ENCODE results near the gene IL18RAP.

IL18RAP gene

DNA sequence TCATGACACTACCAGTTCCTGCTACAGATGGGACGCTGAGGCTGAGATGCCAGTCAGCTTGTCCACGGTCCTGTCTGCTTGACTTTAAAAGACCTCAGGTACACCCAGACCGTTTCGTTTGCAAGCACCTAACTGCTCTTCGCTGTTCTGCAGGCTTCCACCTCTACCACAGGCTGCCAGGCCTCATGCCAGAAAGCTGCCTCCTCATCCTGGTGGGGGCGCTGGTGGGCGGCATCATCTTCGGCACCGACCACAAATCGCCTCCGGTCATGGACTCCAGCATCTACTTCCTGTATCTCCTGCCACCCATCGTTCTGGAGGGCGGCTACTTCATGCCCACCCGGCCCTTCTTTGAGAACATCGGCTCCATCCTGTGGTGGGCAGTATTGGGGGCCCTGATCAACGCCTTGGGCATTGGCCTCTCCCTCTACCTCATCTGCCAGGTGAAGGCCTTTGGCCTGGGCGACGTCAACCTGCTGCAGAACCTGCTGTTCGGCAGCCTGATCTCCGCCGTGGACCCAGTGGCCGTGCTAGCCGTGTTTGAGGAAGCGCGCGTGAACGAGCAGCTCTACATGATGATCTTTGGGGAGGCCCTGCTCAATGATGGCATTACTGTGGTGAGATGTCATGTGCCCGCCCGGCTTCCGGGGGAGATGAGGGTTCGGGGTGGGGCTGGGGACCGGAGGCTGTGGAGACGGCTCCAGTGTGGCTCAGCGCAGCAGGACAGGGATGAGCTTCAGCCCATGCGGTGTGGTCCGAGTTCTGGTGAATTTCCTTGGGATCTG, 55.9 kb downstream of the IL18RAP start:
- no peak for DNase-seq (ENCODE audit: low read depth)
- TF ChIP-seq CTCF (conservative IDR thresholded peaks at IDR 0.05; ENCODE audit: control insufficient read depth, insufficient read depth, low read depth, low read length) = no peak
- H3K4me3 ChIP-seq (ENCODE audit: control insufficient read depth, low read depth, low read length) = no peak overlapping the region

DNA sequence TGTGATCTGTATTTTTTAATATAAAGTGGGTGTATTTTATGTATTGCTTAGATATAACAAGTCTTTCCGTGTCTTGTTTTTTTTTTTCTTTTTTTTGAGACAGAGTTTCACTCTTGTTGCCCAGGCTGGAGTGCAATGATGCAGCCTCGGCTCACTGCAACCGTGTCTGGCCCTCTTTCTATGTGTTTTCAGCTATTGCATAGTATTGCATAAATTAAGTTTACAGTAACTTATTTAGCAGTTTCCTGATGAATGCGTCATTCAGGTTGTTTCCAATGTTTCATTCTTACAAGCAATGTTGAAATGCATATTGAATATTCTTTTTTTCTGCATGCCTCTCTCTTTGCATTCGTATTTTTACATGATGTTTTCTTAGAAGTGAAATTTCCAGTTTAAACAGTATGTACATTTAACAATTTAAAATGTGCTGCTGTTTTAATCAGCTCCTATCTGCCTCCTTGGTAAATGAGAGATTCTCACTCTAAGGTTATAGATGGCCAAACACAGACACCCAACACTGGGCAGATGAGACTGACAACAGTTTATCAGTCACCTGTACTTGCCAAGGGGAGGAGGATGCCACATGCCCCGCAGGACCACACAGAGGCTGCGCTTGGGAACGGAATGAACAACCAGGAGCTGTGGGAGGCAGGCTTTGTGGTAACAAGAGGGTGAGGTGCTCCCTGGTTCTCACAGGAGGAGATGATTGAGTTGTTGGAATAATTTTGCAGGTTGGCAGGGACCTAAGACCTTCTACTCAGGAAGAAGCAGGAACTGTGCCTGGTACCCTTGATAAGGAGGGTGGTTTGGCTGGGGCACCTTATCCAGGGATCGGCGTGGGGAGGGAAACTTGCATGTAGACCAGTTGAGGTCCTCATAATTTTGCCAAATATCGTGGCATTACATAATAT, 57.6 kb downstream of the IL18RAP start:
- TF ChIP-seq CTCF (conservative IDR thresholded peaks at IDR 0.05; ENCODE audit: control insufficient read depth, insufficient read depth, low read depth, low read length) = no peak
- no peak overlapping the region for H3K4me3 ChIP-seq (ENCODE audit: control insufficient read depth, low read depth, low read length)
- no peak for DNase-seq (ENCODE audit: low read depth)

DNA sequence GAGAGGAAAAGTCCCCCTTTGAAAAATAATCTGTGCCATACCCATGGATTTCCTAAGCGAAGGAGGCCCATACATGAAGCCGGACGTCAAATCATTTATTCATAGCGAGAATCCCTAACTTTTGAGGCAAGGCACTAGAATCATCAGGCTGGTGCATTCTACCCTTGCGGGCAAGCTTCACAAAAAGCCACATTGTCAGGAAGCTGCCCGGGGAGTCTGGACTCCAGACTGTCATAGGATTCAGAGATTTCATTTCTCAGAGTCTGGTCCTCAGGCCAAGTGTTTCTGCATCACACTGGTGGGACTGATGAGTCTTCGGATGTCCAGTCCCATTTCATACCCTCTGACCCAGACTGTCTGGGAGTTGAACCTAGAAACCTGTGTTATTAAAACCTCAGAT, 59.0 kb downstream of the IL18RAP start:
- no peak for DNase-seq (ENCODE audit: low read depth)
- TF ChIP-seq CTCF (conservative IDR thresholded peaks at IDR 0.05; ENCODE audit: control insufficient read depth, insufficient read depth, low read depth, low read length) = no peak
- no peak overlapping the region for H3K4me3 ChIP-seq (ENCODE audit: control insufficient read depth, low read depth, low read length)

GRCh38 chr2:102483086-102483485, 60.1 kb downstream of the IL18RAP start:
- no peak for DNase-seq (ENCODE audit: low read depth)
- H3K4me3 ChIP-seq (ENCODE audit: control insufficient read depth, low read depth, low read length) = no peak overlapping the region
- no peak for TF ChIP-seq CTCF (conservative IDR thresholded peaks at IDR 0.05; ENCODE audit: control insufficient read depth, insufficient read depth, low read depth, low read length)

DNA sequence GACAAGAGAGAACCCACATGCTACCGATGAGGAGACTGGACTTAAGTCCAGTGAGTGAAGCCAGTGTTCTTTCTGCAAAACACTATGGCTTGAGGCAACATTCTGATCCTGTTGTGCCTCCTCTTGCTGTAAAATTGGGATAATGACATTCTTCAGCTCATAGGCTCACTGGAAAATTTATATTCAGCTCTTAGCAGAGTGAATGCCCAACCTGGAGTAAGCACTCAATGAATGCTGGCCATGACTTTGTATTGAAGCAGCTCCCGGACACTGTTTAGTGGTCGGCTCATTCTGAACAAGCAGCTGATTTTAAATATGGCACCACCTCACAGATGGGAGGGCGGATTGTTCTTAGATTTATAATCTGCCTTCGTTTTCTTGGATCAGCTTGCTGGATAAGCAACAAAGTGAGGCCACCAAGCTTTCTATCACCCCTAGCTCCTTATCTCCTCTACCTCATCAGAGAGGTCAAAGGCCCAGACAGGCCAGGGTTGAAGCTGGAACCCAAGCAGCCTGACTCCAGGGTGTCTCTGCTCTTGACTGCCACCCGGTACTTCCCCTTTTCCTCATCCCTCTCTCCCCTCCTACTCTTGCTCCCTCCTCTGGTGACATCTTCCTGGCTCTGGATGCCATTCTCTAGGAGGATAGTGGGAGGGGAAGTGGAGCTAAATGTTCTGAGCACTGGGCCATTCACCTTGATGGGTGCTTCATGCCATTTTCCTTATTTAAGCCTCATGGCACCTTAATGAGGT, 61.5 kb downstream of the IL18RAP start:
- no peak for DNase-seq (ENCODE audit: low read depth)
- no peak for TF ChIP-seq CTCF (conservative IDR thresholded peaks at IDR 0.05; ENCODE audit: control insufficient read depth, insufficient read depth, low read depth, low read length)
- no peak overlapping the region for H3K4me3 ChIP-seq (ENCODE audit: control insufficient read depth, low read depth, low read length)

- no peak for TF ChIP-seq CTCF (conservative IDR thresholded peaks at IDR 0.05; ENCODE audit: control insufficient read depth, insufficient read depth, low read depth, low read length)
- H3K4me3 ChIP-seq (ENCODE audit: control insufficient read depth, low read depth, low read length) = no peak overlapping the region
- peak; percentile 1 for DNase-seq (ENCODE audit: low read depth)
Measured at GRCh38 chr2:102485147-102485785, 62.3 kb downstream of the IL18RAP start.
